Measurements from ENCODE around the gene C1orf210.

DNA sequence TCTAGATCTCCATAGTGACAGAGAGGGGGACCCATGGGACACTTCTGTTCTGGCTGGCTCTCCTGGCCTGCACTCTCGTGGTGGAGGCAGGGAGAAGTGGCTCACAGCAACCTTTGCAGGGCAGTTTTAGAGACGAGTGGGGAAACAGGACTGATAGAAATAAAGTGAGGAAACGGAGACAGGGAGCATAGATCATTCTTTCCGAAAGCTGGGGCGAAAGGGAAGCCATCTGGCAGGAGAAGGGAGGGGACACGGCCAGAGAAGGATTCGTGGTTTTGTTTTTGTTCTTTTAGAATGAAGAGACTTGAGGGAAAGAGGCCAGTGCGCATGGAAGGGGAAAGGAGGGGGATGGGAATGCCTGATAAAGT lies 18.9 kb upstream of the C1orf210 start:
- TF ChIP-seq CTCF (optimal IDR thresholded peaks at IDR 0.05 in 1 of 3, IDR thresholded peaks at IDR 0.05 in 1 of 3, conservative IDR thresholded peaks at IDR 0.05 in 1 of 3; ENCODE audit: extremely low read depth in 1 of 3, insufficient read depth in 2 of 3, low read length in 3 of 3) (no peak), EZH2 (IDR thresholded peaks at IDR 0.05; ENCODE audit: low read length) (no peak)
